KBM-7 (cell line): ENCODE data around the gene CCDC74B.
"Not testable (repeated sequence)": the region's sequence is repeated elsewhere in the genome, so short reads cannot be mapped to it uniquely, and the experiment has no call there.

ENCODE experiments used
- DNase-seq: peaks from one replicate; pipeline ENCODE4 v3.0.0-alpha.2; 2015
- in situ Hi-C: fragments of 300-500 bp; cut with MboI; formaldehyde crosslinking; loops from 2 replicates; pipeline ENCODE4 v1.14.3; 2020; ENCODE audit warnings: low sequenced_read_pairs, low pct_unique_long_range_greater_than_20kb, mixed read lengths

CCDC74B gene

GRCh38 chr2:130145006-130145414 lies at the start of gene CCDC74B:
Gene CCDC74B, minus strand, starts transcription at chr2:130145112. Its CDS starts 116 bp downstream, at chr2:130144996.
- in situ Hi-C loops, DNase-seq: not testable (repeated sequence)

DNA sequence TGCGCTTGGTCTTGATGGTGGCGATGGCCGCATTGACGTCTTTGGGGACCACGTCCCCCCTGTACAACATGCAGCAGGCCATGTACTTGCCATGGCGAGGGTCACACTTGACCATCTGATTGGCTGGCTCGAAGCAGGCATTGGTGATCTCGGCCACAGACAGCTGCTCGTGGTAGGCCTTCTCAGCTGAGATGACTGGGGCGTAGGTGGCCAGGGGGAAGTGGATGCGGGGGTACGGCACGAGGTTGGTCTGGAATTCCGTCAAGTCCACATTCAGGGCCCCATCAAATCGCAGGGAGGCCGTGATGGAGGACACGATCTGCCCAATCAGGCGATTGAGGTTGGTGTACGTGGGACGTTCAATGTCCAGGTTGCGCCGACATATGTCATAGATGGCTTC lies 48.9 kb upstream of the CCDC74B start:
- in situ Hi-C loops, DNase-seq: not testable (repeated sequence)

DNA sequence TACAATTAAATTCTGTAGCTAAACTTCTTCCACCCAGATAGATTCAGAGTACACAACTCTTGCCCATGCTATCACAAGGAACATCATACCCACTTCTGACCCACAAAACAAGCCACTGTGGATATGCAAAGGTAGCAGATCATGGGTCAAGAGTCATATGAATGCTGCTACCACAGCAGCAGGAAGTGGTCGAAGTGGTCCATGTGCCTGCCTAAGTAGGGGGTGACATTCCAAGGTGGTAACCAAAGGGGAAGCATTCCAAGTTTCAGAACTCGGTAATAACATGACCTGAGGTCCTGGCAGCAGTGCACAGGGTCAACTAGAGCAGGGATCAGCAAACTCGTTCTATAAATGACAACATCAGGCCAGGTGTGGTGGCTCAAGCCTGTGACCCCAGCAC lies 47.5 kb upstream of the CCDC74B start:
- in situ Hi-C loops = not testable (repeated sequence)

DNA sequence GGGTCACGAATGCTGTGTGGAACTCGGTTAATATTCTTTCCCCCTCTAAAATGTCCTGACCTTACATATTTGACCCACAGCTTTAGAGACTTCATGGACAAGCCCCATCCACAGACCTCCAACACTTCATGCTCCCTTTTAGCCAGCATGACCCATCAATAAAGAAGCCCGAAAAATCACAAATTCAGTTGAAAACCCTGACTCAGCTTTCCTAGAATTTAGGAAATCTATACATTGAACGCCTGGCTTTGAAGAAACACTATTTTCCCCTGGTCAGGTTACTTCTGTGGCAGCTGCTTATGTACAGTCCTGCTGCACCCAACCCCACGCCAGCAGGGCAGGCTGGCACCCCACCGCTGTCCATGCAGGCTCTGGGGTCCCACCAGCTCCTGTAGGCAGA lies 46.4 kb upstream of the CCDC74B start:
- in situ Hi-C loops = not testable (repeated sequence)

More for the DNA sequence above, 47.5 kb upstream of the CCDC74B start:
- DNase-seq = not testable (repeated sequence)

DNA sequence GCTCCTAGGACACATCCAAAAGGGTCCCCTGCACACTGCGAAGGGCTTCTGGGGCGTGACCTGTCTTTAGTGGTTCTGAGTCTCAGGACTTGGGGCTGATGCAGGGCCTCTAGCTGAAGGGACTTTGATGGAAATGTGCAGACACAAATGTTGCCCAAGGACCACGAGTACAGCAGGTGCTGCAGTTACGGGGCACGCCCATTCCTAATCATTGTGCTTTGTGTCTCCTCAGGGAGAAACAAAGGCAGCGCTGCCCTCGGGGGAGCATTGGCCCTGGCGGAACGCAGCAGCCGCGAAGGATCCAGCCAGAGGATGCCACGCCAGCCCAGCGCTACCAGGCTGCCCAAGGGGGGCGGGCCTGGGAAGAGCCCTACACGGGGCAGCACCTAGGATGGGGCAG lies 45.3 kb upstream of the CCDC74B start:
- DNase-seq = no peak
- in situ Hi-C loops = no loop called here

More for the DNA sequence above, 46.4 kb upstream of the CCDC74B start:
- DNase-seq = not testable (repeated sequence)

GRCh38 chr2:130188958-130189357 lies 44.0 kb upstream of the CCDC74B start:
- DNase-seq = not testable (repeated sequence)
- in situ Hi-C loops = loop anchor here (5.0 kb wide), 1 partner anchor 1298 kb away; no protein-coding TSS in a partner anchor

DNA sequence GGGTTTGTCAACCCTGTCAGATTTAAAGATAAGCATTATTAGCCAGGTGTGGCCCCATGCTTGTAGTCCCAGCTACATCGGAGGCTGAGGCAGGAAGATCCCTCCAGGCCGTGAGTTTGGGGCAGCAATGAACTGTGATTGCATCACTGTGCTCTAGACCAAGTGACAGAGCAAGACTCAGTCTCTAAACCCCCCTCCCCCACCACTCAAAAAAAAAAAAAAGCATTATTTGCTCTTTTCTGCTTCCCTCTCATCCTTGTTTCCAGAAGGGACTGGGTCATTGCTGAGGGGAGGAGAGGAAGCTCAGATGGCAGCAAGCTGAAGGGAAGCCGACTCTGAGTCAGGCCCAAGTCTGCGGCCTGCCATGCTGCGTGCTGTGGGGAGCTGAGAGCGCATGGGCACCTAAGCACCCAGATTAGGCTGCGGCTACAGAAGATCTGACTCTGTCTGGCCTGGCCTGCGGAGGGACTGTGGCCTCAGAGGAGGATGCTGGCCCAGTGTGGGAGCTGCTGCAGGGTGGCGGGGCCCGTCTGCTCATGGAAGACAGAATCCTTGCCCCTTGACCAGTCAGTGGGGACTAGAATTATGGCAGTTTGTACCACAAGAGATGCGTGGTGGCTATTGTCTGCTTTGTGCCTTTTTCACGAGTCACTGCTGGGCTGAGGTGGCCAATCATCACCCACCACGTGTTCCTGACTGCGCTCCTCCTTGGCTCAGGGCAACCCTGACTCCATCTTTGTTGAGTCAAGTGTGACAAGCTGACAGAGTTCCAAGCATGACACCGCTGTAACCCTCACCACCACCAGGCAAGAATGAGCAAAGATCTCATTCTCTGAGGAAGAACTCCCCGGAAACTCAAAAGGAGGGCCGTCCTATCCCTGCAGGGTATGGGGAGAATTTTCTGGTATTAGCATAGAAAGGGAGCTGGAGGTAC lies 43.2 kb upstream of the CCDC74B start:
- DNase-seq = not testable (repeated sequence)
- in situ Hi-C loops = loop anchor here (5.0 kb wide), 1 partner anchor 1299 kb away; no protein-coding TSS in a partner anchor

DNA sequence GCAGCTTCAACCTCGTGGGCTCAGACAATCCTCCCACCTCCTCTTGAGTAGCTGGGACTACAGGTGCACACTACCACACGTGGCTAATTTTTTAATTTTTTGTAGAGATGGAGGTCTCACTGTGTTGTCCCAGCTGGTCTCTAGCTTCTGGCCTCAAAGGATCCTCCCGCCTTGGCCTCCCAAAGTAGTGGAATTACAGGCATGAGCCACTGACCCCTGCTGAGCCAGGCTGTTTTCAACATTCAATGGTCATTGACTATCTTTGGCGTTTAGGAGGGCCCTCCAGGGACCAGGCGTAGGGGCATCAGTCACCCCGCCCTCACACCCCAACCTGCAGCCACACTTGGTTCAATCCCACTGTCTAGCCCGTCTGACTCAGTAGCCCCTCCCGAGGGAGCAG lies 42.4 kb upstream of the CCDC74B start:
- no peak for DNase-seq

GRCh38 chr2:130186391-130186790 lies 41.5 kb upstream of the CCDC74B start:
- in situ Hi-C loops = loop anchor here (5.0 kb wide), 1 partner anchor 1301 kb away; no protein-coding TSS in a partner anchor
- DNase-seq = no peak

More for the DNA sequence above, 42.4 kb upstream of the CCDC74B start:
- in situ Hi-C loops = loop anchor here (5.0 kb wide), 1 partner anchor 1300 kb away; no protein-coding TSS in a partner anchor

DNA sequence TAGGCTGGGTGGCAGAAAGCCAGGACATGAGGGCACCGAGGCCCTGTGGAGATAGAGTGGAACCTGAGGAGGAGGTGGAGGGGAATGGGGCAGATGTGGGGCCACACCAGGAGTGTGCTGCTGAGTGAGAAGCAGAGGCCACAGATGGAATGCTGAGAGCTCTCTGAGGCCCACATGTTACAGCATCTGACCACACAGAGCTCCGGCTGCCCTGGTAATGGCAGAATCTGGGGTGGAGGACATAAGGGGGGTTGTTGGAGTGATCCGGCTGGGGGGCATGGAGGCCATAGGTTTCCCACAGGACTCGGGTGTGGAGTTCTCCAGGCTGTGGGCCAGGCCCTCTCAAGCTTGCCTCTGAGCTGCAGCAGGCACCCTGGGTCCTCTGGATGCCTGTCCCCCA lies 41.0 kb upstream of the CCDC74B start:
- in situ Hi-C loops = loop anchor here (5.0 kb wide), 1 partner anchor 1301 kb away; no protein-coding TSS in a partner anchor
- DNase-seq = no peak

GRCh38 chr2:130185436-130185835 lies 40.5 kb upstream of the CCDC74B start:
- DNase-seq = no peak
- in situ Hi-C loops = loop anchor here (5.0 kb wide), 1 partner anchor 1302 kb away; no protein-coding TSS in a partner anchor

- DNase-seq = no peak
- in situ Hi-C loops = no loop called here
Observed at GRCh38 chr2:130183512-130184373, 38.8 kb upstream of the CCDC74B start.

DNA sequence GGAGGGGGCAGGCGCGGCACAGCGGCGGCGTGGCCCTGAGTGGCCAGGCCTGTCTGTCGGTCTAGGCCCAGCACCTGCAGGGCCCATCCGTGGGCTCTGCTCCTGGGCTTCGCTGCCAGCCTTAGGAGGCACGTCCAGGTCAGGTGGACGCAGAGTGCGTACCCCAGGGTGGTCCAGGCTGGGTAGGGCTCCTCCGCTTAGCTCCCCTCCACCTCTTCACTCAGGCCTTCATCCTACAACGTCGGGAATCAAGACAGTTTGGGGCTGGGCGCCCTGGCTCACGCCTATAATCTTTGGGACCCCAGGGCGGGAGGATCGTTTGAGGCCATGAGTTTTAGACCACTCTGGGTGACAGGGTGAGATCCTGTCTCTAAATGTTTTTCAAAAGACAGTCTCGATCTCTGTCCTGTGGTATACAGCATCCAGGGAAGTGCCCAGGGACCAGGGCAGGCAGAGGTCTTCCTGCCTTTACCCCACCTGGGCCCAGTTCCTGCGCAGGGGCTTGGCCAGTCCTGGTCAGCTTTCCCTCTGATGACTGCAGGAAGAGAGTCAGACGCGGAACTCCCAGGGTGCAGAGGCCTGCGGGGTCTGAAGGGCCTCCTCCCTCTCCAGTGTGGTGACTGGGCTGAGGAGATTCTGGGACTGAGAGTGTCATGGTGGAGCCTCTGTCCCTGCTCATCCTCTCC lies 38.1 kb upstream of the CCDC74B start:
- in situ Hi-C loops = not testable (repeated sequence)
- DNase-seq = peak; percentile 31

DNA sequence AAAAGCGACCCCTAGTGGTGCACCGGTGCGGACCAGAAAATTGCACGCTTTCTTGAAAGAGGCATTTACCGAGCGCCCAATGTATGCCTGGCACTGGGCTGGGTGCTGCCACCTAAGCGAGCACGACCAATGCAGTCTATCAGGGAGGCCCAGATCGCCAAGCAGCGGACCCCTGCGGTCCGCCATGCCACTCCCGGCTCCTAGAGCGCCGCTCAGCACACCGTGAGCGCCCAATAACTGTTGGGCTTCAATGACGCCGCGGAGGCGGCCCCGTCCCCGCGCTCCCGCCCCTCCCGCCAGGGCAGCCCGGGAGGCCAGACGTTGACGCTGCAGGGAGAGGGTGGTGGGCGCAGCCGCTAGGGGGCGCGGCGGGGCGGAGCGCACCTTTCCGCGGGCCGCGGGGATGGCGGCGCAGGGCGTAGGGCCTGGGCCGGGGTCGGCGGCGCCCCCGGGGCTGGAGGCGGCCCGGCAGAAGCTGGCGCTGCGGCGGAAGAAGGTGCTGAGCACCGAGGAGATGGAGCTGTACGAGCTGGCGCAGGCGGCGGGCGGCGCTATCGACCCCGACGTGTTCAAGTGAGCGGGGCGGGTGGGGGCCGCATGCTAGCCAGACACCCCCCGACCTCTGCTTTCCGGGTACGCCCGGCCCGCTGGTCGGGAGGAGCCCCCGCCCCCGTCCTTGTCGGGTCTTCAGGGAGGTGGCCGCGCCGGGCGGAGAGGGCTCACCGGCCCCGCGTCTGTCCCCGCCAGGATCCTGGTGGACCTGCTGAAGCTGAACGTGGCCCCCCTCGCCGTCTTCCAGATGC lies 37.2 kb upstream of the CCDC74B start, which contains the start of gene MZT2B:
MZT2B (plus strand) TSS at position 383 of the 803 bp plus-strand sequence; CDS start at position 404, 21 bp downstream.
- in situ Hi-C loops = not testable (repeated sequence)
- DNase-seq = peak; percentile 88

DNA sequence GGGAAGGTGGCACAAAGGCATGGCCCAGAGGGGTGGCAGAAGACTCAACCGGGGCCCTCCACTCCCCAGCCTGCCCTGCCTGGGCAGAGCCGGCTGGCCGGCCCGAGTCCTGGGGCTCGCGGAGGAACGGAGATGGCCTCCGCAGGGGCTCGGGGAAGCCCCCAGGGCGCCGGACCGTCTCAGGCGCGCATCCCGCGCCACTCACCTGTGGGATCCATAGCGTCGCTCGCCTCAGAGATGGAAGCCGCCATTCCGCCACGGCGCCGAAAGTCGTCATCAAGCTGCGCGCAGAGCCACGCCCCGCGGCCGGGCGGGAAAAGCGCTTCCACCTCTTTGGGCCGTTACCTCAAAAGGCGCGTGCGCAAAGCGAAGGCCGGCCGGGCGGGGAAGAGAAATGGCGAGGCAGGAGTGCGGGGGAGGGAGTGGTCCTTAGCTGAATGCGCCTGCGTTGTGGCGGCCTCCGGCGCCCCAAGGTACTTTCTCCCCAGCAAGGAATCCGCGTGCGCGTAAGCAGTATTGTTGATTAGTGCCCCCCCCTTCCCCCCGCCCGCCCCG lies 36.5 kb upstream of the CCDC74B start, which contains the start of gene SMPD4:
SMPD4 (minus strand) TSS at position 278 of the 555 bp plus-strand sequence. CDS start 5,010 bp downstream, outside the sequence.
- DNase-seq = peak; percentile 93
- in situ Hi-C loops = no loop called here

GRCh38 chr2:130180404-130181324 lies 35.8 kb upstream of the CCDC74B start:
- DNase-seq, in situ Hi-C loops: not testable (repeated sequence)
